PFSK-1 (cell line): ENCODE measurements around the gene FBLN5.

Source experiments
- FOXP2 ChIP-seq: optimal IDR thresholded peaks from 2 replicates; pipeline ENCODE3; 2011; ENCODE audit warnings: borderline replicate concordance, control low read depth, inconsistent platforms; ENCODE audit not compliant: insufficient read depth; ENCODE audit errors: extremely low read length, extremely low read depth
- POLR2AphosphoS5 ChIP-seq: IDR thresholded peaks from 2 replicates; pipeline ENCODE4 v1.6.1; 2012; ENCODE audit warnings: low read depth, mild to moderate bottlenecking, control low read depth, low read length, moderate library complexity
- REST ChIP-seq, 2 experiments: IDR thresholded peaks; 2 replicates each; pipeline versions ENCODE4 v1.6.1 to v1.8.0; 2011 to 2012; ENCODE audit warnings: low read depth in 2 of 2, low read length in 2 of 2, control low read depth in 1 of 2, inconsistent platforms in 1 of 2, mild to moderate bottlenecking in 1 of 2, moderate library complexity in 1 of 2; ENCODE audit not compliant: insufficient read depth in 1 of 2
- SIN3A ChIP-seq: IDR thresholded peaks from 2 replicates; pipeline ENCODE4 v1.6.1; 2012; ENCODE audit warnings: mild to moderate bottlenecking, low read length, moderate library complexity, borderline replicate concordance; ENCODE audit not compliant: insufficient read depth
- TAF1 ChIP-seq: IDR thresholded peaks from 2 replicates; pipeline ENCODE4 v1.6.1; 2012; ENCODE audit warnings: low read length, control low read depth, borderline replicate concordance; ENCODE audit not compliant: insufficient read depth

The FBLN5 gene

GRCh38 chr14:91876492-91876891 lies 71.0 kb downstream of the FBLN5 start:
- TF ChIP-seq REST (IDR thresholded peaks at IDR 0.05; ENCODE audit: insufficient read depth in 1 of 2, low read depth in 2 of 2, low read length in 2 of 2) (no peak), FOXP2 (no peak), SIN3A (no peak), POLR2AphosphoS5 (no peak), TAF1 (no peak)

- TF ChIP-seq TAF1: no peak
Observed at GRCh38 chr14:91875525-91876286, 71.8 kb downstream of the FBLN5 start.

GRCh38 chr14:91873471-91874415 lies 73.8 kb downstream of the FBLN5 start:
- TF ChIP-seq POLR2AphosphoS5 (no peak), SIN3A (no peak)

GRCh38 chr14:91872517-91873470 lies 74.7 kb downstream of the FBLN5 start:
- no peak for TF ChIP-seq POLR2AphosphoS5
- TF ChIP-seq TAF1: no peak
- TF ChIP-seq FOXP2: no peak
- no peak for TF ChIP-seq REST (IDR thresholded peaks at IDR 0.05; ENCODE audit: insufficient read depth in 1 of 2, low read depth in 2 of 2, low read length in 2 of 2)
- no peak for TF ChIP-seq SIN3A

GRCh38 chr14:91872011-91872501 lies 75.4 kb downstream of the FBLN5 start:
- TF ChIP-seq REST (IDR thresholded peaks at IDR 0.05; ENCODE audit: insufficient read depth in 1 of 2, low read depth in 2 of 2, low read length in 2 of 2) (no peak), SIN3A (no peak), FOXP2 (no peak), TAF1 (no peak), POLR2AphosphoS5 (no peak)
